NT2/D1 (cell line): ENCODE measurements around the gene HBG1.

Experiments used
- SUZ12 ChIP-seq: IDR thresholded peaks from 2 replicates; pipeline ENCODE4 v1.6.1; 2011; ENCODE audit not compliant: insufficient read length, insufficient read depth; ENCODE audit errors: extremely low read depth
- YY1 ChIP-seq: IDR thresholded peaks from 2 replicates; pipeline ENCODE4 v1.6.1; 2011; ENCODE audit not compliant: insufficient read length, insufficient read depth
- ZNF274 ChIP-seq: IDR thresholded peaks from 2 replicates; pipeline ENCODE4 v1.6.1; 2011; ENCODE audit warnings: mild to moderate bottlenecking, low read depth, low read length

GRCh38 chr11:5280582-5281102 lies 31.0 kb upstream of the HBG1 start:
- TF ChIP-seq ZNF274 (no peak), YY1 (no peak), SUZ12 (no peak)
